A549 (cell line): ENCODE data around the gene NGF. TPM values are rescaled to one million over a fixed set of nuclear protein-coding genes. Genes with fewer than 3 reads are reported as not detected.

Source experiments
- ATAC-seq, 2 experiments: fragments of 200-7000 bp in 1 of 2; fragments of >200 bp in 1 of 2; cut with Nextera tagmentation in 1 of 2; cut with Tn5 transposase in 1 of 2; 3 replicates each; pipeline versions ENCODE4 v1.8.0 to v1.9.1; 2018 to 2020; ENCODE audit warnings: mild to moderate bottlenecking in 1 of 2, moderate library complexity in 1 of 2
- CTCF ChIA-PET: fragments of 300-600 bp; sonication (Branson Sonifier 250); formaldehyde crosslinking; extraction: SDS; loops from one replicate; lab custom pipeline; 2021; ENCODE audit warnings: antibody characterized with exemption, inconsistent platforms; lab: Yijun Ruan, JAX
- POLR2A ChIA-PET: fragments of 350-600 bp; formaldehyde crosslinking; extraction: SDS; loops from one replicate; lab custom pipeline; 2021; ENCODE audit warnings: antibody characterized with exemption, inconsistent platforms; lab: Yijun Ruan, JAX
- DNase-seq, 2 experiments: peaks; one replicate each; pipeline versions ENCODE4 v3.0.0 to v3.0.0-alpha.2; 2011 to 2016; ENCODE audit warnings: low read depth in 1 of 2, low spot score in 1 of 2
- FAIRE-seq: peaks from 2 replicates; lab custom pipeline; 2011; peaks lifted over from hg19 to GRCh38; lab: Jason Lieb, UNC
- H3K27ac ChIP-seq, 2 experiments: fragments of >200 bp; sonication (Bioruptor Twin); formaldehyde crosslinking; 3 replicates each; pipeline ENCODE4 v1.5.1; 2016 to 2017
- H3K4me1 ChIP-seq: fragments of >200 bp; sonication (Bioruptor Twin); formaldehyde crosslinking; 3 replicates; pipeline ENCODE4 v1.6.1; 2016
- H3K4me2 ChIP-seq: fragments of >200 bp; sonication (Bioruptor Twin); formaldehyde crosslinking; 3 replicates; pipeline ENCODE4 v1.6.1; 2016
- H3K4me3 ChIP-seq: fragments of >200 bp; sonication (Bioruptor Twin); formaldehyde crosslinking; 3 replicates; pipeline ENCODE4 v1.5.1; 2016
- H3K9me3 ChIP-seq: fragments of >200 bp; sonication (Bioruptor Twin); formaldehyde crosslinking; 3 replicates; pipeline ENCODE4 v1.6.1; 2016
- CEBPB ChIP-seq, 2 experiments: fragments of >200 bp in 1 of 2; sonication (Bioruptor Twin) in 1 of 2; formaldehyde crosslinking in 1 of 2; IDR thresholded peaks; 2 replicates each; pipeline ENCODE4 v1.6.1; 2012 to 2016
- CHD4 ChIP-seq: fragments of 200-600 bp; sonication (generic); IDR thresholded peaks from 2 replicates; pipeline ENCODE4 v1.6.1; 2016; ENCODE audit warnings: antibody characterized with exemption, mild to moderate bottlenecking, borderline replicate concordance
- EHF ChIP-seq: fragments of 250-450 bp; sonication (Bioruptor Pico); IDR thresholded peaks from 2 replicates; pipeline ENCODE4 v1.5.0; 2020; ENCODE audit warnings: mild to moderate bottlenecking
- EHMT2 ChIP-seq: fragments of 200-600 bp; sonication (generic); IDR thresholded peaks from 2 replicates; pipeline ENCODE4 v1.6.1; 2016; ENCODE audit warnings: antibody characterized with exemption, low read depth, mild to moderate bottlenecking, moderate library complexity
- ESRRA ChIP-seq: fragments of 150-350 bp; IDR thresholded peaks from 2 replicates; pipeline ENCODE4 v1.6.1; 2014; ENCODE audit warnings: mild to moderate bottlenecking, low read length, borderline replicate concordance
- FOSB ChIP-seq: fragments of 250-450 bp; sonication (Bioruptor Pico); IDR thresholded peaks from 2 replicates; pipeline ENCODE4 v1.5.0; 2020; ENCODE audit warnings: mild to moderate bottlenecking, moderate library complexity
- FOSL2 ChIP-seq, 2 experiments: fragments of 450-650 bp in 1 of 2; fragments of >200 bp in 1 of 2; sonication (Bioruptor Twin) in 1 of 2; formaldehyde crosslinking; IDR thresholded peaks; 2 replicates each; pipeline versions ENCODE4 v1.5.0 to v1.6.1; 2016 to 2020; ENCODE audit warnings: mild to moderate bottlenecking in 1 of 2, moderate library complexity in 1 of 2
- GATA3 ChIP-seq: IDR thresholded peaks from 2 replicates; pipeline ENCODE4 v1.6.1; 2012; ENCODE audit warnings: borderline replicate concordance
- HDAC2 ChIP-seq: fragments of 200-600 bp; sonication (generic); IDR thresholded peaks from 2 replicates; pipeline ENCODE4 v1.6.1; 2016
- HOXA7 ChIP-seq: fragments of 250-450 bp; sonication (Bioruptor Pico); IDR thresholded peaks from 2 replicates; pipeline ENCODE4 v1.5.0; 2020; ENCODE audit warnings: mild to moderate bottlenecking, moderate library complexity
- HOXB13 ChIP-seq: fragments of 250-450 bp; sonication (Bioruptor Pico); IDR thresholded peaks from 2 replicates; pipeline ENCODE4 v1.5.0; 2020; ENCODE audit warnings: low read depth, mild to moderate bottlenecking, moderate library complexity
- HOXB5 ChIP-seq: fragments of 250-450 bp; sonication (Bioruptor Pico); IDR thresholded peaks from 2 replicates; pipeline ENCODE4 v1.5.0; 2020; ENCODE audit warnings: mild to moderate bottlenecking, moderate library complexity
- JUNB ChIP-seq: fragments of >200 bp; sonication (Bioruptor Twin); formaldehyde crosslinking; IDR thresholded peaks from 2 replicates; pipeline ENCODE4 v1.6.1; 2016
- KDM1A ChIP-seq: fragments of 200-600 bp; sonication (generic); IDR thresholded peaks from 2 replicates; pipeline ENCODE4 v1.6.1; 2016; ENCODE audit warnings: low read depth, mild to moderate bottlenecking
- KDM5A ChIP-seq: fragments of 200-600 bp; sonication (generic); IDR thresholded peaks from 2 replicates; pipeline ENCODE4 v1.6.1; 2016; ENCODE audit warnings: antibody characterized with exemption, mild to moderate bottlenecking
- MAFK ChIP-seq: fragments of 450-650 bp; IDR thresholded peaks from 2 replicates; pipeline ENCODE4 v1.6.1; 2014; ENCODE audit not compliant: partially characterized antibody
- MYC ChIP-seq: IDR thresholded peaks from 2 replicates; pipeline ENCODE4 v1.6.1; 2012; ENCODE audit warnings: mild to moderate bottlenecking, inconsistent platforms, low read length, improper control_type of control experiment, borderline replicate concordance
- NR3C1 ChIP-seq: fragments of >200 bp; sonication (Bioruptor Twin); formaldehyde crosslinking; IDR thresholded peaks from 3 replicates; pipeline ENCODE4 v1.6.1; 2017
- PHF8 ChIP-seq: fragments of 200-600 bp; sonication (generic); IDR thresholded peaks from 2 replicates; pipeline ENCODE4 v1.6.1; 2016; ENCODE audit warnings: low read depth, mild to moderate bottlenecking, antibody characterized with exemption, moderate library complexity, borderline replicate concordance
- POLR2A ChIP-seq: IDR thresholded peaks from 2 replicates; pipeline ENCODE4 v1.6.1; 2012; ENCODE audit warnings: mild to moderate bottlenecking, low read length
- ZSCAN20 ChIP-seq: fragments of 250-450 bp; sonication (Bioruptor Pico); IDR thresholded peaks from 2 replicates; pipeline ENCODE4 v1.8.0; 2022; ENCODE audit warnings: mild to moderate bottlenecking, moderate library complexity
- WGBS: methylation state at CpG from one replicate; pipeline ENCODE4 v1.1.6; 2017; ENCODE audit errors: missing lambda C conversion rate; 5-methylcytosine and 5-hydroxymethylcytosine counted together
- polyA plus RNA-seq, 4 experiments: library from polyadenylated mRNA; depleted of rRNA in 3 of 4; stranded (reverse); fragments of >200 nt; fragmentation: RNase III in 1 of 4; extraction: RNeasy Plus Mini Kit Qiagen cat#74134 plus additional on column Dnase treatment in 1 of 4; gene quantifications; 2 replicates in 3 of 4; 3 replicates in 1 of 4; pipeline ENCODE4 v1.2.3, GENCODE V29; 2011 to 2017
- TF ChIP-seq, protein P1 (sequence below): fragments of 250-450 bp; sonication (Bioruptor Pico); IDR thresholded peaks from 2 replicates; pipeline ENCODE4 v1.5.0; 2021; ENCODE audit warnings: mild to moderate bottlenecking, moderate library complexity, borderline replicate concordance
- TF ChIP-seq, protein P2 (sequence below): fragments of >200 bp; sonication (Bioruptor Twin); formaldehyde crosslinking; IDR thresholded peaks from 3 replicates; pipeline ENCODE4 v1.5.1; 2016
- TF ChIP-seq, protein P3 (sequence below): IDR thresholded peaks from 2 replicates; pipeline ENCODE4 v1.6.1; 2012
- TF ChIP-seq, protein P4 (sequence below): IDR thresholded peaks from 2 replicates; pipeline ENCODE4 v1.6.1; 2012

Gene NGF
- polyA plus RNA-seq, 2 of the 4 experiments (the other 2 are of a cell fraction), result 0.71 to 1.6 TPM

DNA sequence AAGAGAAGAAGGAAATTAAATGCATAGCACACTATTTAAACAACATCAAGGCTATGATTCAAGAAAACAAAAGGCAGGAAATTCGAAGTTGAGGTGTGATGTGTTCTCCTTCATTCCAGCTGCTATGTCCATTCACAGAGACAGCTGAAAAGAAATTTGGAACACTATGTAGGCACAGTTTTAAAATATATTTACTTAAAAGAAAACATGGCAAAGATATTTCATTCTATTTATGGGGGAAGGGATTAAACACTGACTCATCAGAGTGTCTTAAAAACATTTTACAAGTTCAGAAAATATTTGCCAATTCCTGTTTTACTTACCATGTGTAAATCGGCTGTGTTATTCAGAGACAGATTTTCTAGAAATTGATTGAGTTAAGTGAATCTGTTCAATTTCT, 39.4 kb upstream of the NGF start:
- DNase-seq (no peak), FAIRE-seq (no peak), ATAC-seq (no peak)
- CTCF ChIA-PET, result no interaction called here
- Histone ChIP-seq H3K4me1 (peaks cover 10% of the 10 kb centered on the region; the same call in 2 of the 3 replicates), H3K4me2 (peak overlapping the region; percentile 26; the same call in 1 of the 3 replicates), H3K27ac (no peak overlapping the region), H3K4me3 (no peak overlapping the region), H3K9me3 (no peaks in the 10 kb centered on the region)
- no peak for TF ChIP-seq POLR2A
- no peak for TF ChIP-seq MAFK
- TF ChIP-seq HOXB5 (CRISPR knock-in tag), result no peak
- TF ChIP-seq ZSCAN20 (CRISPR knock-in tag), result no peak
- TF ChIP-seq CHD4, result no peak
- no peak for TF ChIP-seq ESRRA
- TF ChIP-seq GATA3, result no peak
- no peak for TF ChIP-seq JUNB
- no peak for TF ChIP-seq PHF8
- TF ChIP-seq FOSL2 (IDR thresholded peaks at IDR 0.05), result no peak
- TF ChIP-seq FOSL2 (CRISPR knock-in tag; IDR thresholded peaks at IDR 0.05), result no peak
- TF ChIP-seq, protein P1, sequence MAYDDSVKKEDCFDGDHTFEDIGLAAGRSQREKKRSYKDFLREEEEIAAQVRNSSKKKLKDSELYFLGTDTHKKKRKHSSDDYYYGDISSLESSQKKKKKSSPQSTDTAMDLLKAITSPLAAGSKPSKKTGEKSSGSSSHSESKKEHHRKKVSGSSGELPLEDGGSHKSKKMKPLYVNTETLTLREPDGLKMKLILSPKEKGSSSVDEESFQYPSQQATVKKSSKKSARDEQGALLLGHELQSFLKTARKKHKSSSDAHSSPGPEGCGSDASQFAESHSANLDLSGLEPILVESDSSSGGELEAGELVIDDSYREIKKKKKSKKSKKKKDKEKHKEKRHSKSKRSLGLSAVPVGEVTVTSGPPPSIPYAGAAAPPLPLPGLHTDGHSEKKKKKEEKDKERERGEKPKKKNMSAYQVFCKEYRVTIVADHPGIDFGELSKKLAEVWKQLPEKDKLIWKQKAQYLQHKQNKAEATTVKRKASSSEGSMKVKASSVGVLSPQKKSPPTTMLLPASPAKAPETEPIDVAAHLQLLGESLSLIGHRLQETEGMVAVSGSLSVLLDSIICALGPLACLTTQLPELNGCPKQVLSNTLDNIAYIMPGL (CRISPR knock-in tag), result no peak
- TF ChIP-seq, protein P2, sequence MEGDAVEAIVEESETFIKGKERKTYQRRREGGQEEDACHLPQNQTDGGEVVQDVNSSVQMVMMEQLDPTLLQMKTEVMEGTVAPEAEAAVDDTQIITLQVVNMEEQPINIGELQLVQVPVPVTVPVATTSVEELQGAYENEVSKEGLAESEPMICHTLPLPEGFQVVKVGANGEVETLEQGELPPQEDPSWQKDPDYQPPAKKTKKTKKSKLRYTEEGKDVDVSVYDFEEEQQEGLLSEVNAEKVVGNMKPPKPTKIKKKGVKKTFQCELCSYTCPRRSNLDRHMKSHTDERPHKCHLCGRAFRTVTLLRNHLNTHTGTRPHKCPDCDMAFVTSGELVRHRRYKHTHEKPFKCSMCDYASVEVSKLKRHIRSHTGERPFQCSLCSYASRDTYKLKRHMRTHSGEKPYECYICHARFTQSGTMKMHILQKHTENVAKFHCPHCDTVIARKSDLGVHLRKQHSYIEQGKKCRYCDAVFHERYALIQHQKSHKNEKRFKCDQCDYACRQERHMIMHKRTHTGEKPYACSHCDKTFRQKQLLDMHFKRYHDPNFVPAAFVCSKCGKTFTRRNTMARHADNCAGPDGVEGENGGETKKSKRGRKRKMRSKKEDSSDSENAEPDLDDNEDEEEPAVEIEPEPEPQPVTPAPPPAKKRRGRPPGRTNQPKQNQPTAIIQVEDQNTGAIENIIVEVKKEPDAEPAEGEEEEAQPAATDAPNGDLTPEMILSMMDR, result no peak
- TF ChIP-seq, protein P3, sequence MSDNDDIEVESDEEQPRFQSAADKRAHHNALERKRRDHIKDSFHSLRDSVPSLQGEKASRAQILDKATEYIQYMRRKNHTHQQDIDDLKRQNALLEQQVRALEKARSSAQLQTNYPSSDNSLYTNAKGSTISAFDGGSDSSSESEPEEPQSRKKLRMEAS, result no peak
- no peak for TF ChIP-seq HDAC2
- POLR2A ChIA-PET, result no interaction called here
- 4% methylated on average over 2 of the region's 2 CpGs for WGBS

DNA sequence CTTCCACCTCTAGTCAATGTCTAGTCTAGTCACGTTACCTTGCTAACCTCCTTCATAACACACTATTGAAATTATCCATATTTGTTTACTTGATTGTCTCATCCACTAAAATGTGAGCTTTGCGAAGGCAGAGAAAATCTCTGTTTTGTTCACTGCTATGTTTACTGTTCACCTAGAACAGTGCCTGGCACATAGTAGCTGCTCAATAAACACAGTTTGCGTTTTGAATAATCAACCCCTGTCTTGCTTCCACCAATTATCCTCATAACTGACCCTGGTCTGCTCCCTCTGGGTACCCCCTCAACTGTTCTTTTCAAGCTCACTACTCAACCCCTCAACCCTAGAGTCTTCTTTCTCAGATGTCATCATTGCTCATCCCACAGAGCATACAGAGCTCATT, 36.5 kb upstream of the NGF start:
- no peak for ATAC-seq
- CTCF ChIA-PET, result no interaction called here
- TF ChIP-seq MAFK, result no peak
- no peak for TF ChIP-seq NR3C1
- TF ChIP-seq FOSB (CRISPR knock-in tag), result no peak
- no peak for TF ChIP-seq FOSL2 (IDR thresholded peaks at IDR 0.05)
- TF ChIP-seq FOSL2 (CRISPR knock-in tag; IDR thresholded peaks at IDR 0.05), result no peak
- TF ChIP-seq KDM5A, result no peak
- TF ChIP-seq ZSCAN20 (CRISPR knock-in tag), result no peak
- no peak for TF ChIP-seq CEBPB (IDR thresholded peaks at IDR 0.05)
- no peak for TF ChIP-seq GATA3
- TF ChIP-seq KDM1A, result no peak
- no peak for TF ChIP-seq MYC
- no peak for TF ChIP-seq HOXA7 (CRISPR knock-in tag)
- TF ChIP-seq HOXB13 (CRISPR knock-in tag), result no peak
- TF ChIP-seq EHF, result no peak
- TF ChIP-seq EHMT2, result no peak
- TF ChIP-seq, protein P4, sequence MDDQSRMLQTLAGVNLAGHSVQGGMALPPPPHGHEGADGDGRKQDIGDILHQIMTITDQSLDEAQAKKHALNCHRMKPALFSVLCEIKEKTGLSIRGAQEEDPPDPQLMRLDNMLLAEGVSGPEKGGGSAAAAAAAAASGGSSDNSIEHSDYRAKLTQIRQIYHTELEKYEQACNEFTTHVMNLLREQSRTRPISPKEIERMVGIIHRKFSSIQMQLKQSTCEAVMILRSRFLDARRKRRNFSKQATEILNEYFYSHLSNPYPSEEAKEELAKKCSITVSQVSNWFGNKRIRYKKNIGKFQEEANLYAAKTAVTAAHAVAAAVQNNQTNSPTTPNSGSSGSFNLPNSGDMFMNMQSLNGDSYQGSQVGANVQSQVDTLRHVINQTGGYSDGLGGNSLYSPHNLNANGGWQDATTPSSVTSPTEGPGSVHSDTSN, result no peak
- TF ChIP-seq CHD4, result no peak
- 85% methylated on average over 3 of the region's 3 CpGs for WGBS
- no peak for FAIRE-seq
- Histone ChIP-seq H3K4me2 (no peak overlapping the region), H3K9me3 (no peaks in the 10 kb centered on the region), H3K4me3 (no peak overlapping the region), H3K27ac (no peak overlapping the region), H3K4me1 (peaks cover 10% of the 10 kb centered on the region; the same call in 2 of the 3 replicates)
- no peak for DNase-seq
- POLR2A ChIA-PET, result no interaction called here
